ENCODE measurements around the gene PXN.

The PXN gene

GRCh38 chr12:120228291-120229070 lies 37.0 kb downstream of the PXN start (continued):
- TF ChIP-seq GLIS1 (tag by site-specific recombination; IDR thresholded peaks at IDR 0.05) (no peak; the same call in 1 of the 2 replicates), SP3 (tag by site-specific recombination; IDR thresholded peaks at IDR 0.05) (no peak), ZIC2 (tag by site-specific recombination; IDR thresholded peaks at IDR 0.05) (peak; percentile 58), GLI4 (tag by site-specific recombination; IDR thresholded peaks at IDR 0.05) (no peak), ZNF571 (tag by site-specific recombination; IDR thresholded peaks at IDR 0.05) (no peak), BCL6B (tag by site-specific recombination; IDR thresholded peaks at IDR 0.05) (no peak), ZNF335 (tag by site-specific recombination; conservative IDR thresholded peaks at IDR 0.05) (0 out of 2 replicates have a peak, but pooled peaks have one; percentile 27), ZNF394 (tag by site-specific recombination; IDR thresholded peaks at IDR 0.05; ENCODE audit: borderline replicate concordance) (no peak), AEBP2 (tag by site-specific recombination; IDR thresholded peaks at IDR 0.05; ENCODE audit: borderline replicate concordance) (no peak), ZNF561 (tag by site-specific recombination; IDR thresholded peaks at IDR 0.05; ENCODE audit: borderline replicate concordance) (no peak), ZNF266 (tag by site-specific recombination; IDR thresholded peaks at IDR 0.05; ENCODE audit: low read depth) (no peak), ZNF175 (tag by site-specific recombination; IDR thresholded peaks at IDR 0.05) (no peak), MEIS1 (CRISPR knock-in tag; IDR thresholded peaks at IDR 0.05; ENCODE audit: borderline replicate concordance) (no peak), IKZF3 (tag by site-specific recombination; IDR thresholded peaks at IDR 0.05) (0 out of 2 replicates have a peak, but pooled peaks have one; percentile 5), ZNF416 (tag by site-specific recombination; IDR thresholded peaks at IDR 0.05) (no peak), ZNF580 (tag by site-specific recombination; IDR thresholded peaks at IDR 0.05) (no peak), GLIS2 (tag by site-specific recombination; IDR thresholded peaks at IDR 0.05) (no peak), ZNF24 (tag by site-specific recombination; IDR thresholded peaks at IDR 0.05) (no peak), ZNF660 (tag by site-specific recombination; IDR thresholded peaks at IDR 0.05) (peak; percentile 61; the same call in 1 of the 2 replicates), GLI2 (tag by site-specific recombination; IDR thresholded peaks at IDR 0.05; ENCODE audit: borderline replicate concordance, low read depth) (no peak), HOXA7 (CRISPR knock-in tag; IDR thresholded peaks at IDR 0.05; ENCODE audit: borderline replicate concordance) (no peak), ZSCAN5A (tag by site-specific recombination; IDR thresholded peaks at IDR 0.05) (no peak), ZNF146 (tag by site-specific recombination; IDR thresholded peaks at IDR 0.05) (no peak), ZBTB7A (tag by site-specific recombination; IDR thresholded peaks at IDR 0.05; ENCODE audit: low read depth) (no peak), CTCF (tag by site-specific recombination; IDR thresholded peaks at IDR 0.05) (peak; percentile 94), ZNF629 (tag by site-specific recombination; IDR thresholded peaks at IDR 0.05) (0 out of 2 replicates have a peak, but pooled peaks have one; percentile 13), ZBTB21 (tag by site-specific recombination; IDR thresholded peaks at IDR 0.05) (no peak), ZNF777 (tag by site-specific recombination; IDR thresholded peaks at IDR 0.05; ENCODE audit: borderline replicate concordance) (no peak), ZNF701 (tag by site-specific recombination; IDR thresholded peaks at IDR 0.05) (no peak), ZNF639 (tag by site-specific recombination; IDR thresholded peaks at IDR 0.05) (no peak), ZNF792 (tag by site-specific recombination; IDR thresholded peaks at IDR 0.05) (no peak), ZNF837 (tag by site-specific recombination; IDR thresholded peaks at IDR 0.05) (no peak), ZFHX2 (tag by site-specific recombination; conservative IDR thresholded peaks at IDR 0.05) (no peak), ZBTB48 (tag by site-specific recombination; IDR thresholded peaks at IDR 0.05) (no peak)

Data from HEK293 (cell line).